GM18498 (cell line): ENCODE data around the gene SLC9A4.

Experiments
- ATAC-seq: cut with Tn5 transposase; IDR thresholded peaks from one replicate; pipeline ENCODE4 v1.9.1; 2021; ENCODE audit warnings: mild to moderate bottlenecking, moderate library complexity; ENCODE audit not compliant: unreplicated experiment

Gene SLC9A4

GRCh38 chr2:102453501-102453900 is 19.5 kb upstream of the SLC9A4 start:
- no peak for ATAC-seq

GRCh38 chr2:102455061-102455670 is 17.9 kb upstream of the SLC9A4 start:
- no peak for ATAC-seq

DNA sequence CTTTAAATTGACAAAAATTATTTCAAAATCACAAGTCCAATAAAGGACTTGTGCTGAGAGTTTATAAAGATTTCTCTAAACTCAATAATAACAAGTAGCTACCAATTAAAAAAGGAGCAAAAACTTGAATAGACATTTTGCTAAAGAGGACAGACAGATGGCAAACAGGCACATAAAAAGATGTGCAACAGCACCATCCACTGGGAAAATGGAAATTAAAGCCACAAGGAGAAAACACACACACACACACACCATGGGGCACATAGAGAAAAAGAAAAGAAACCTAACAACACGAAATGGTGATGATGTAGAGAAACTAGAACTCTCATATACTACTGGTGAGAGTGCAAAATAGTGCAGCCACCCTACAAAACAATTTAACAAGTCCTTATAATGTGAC is 12.6 kb upstream of the SLC9A4 start:
- ATAC-seq: no peak

GRCh38 chr2:102461188-102461587 is 11.8 kb upstream of the SLC9A4 start:
- no peak for ATAC-seq

DNA sequence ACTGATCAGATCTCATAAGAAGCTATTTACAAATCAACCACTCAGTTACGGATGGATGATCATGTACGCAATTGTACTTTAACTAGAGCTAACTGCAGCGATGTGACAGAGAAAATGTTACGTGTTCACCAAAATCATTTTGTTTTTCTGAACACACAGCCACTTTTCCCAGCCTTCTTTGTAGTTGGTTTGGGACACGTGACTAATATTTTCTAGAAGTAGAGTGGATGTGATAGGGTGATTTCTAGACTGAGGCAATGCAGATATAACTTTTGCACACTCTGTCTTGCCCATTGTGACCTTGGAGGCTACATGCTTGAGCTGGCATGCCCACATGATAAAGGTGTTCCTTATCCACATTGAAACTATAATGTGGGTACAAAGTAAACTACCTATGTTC is 9.9 kb upstream of the SLC9A4 start:
- ATAC-seq: no peak

GRCh38 chr2:102470168-102470567 is 2.9 kb upstream of the SLC9A4 start:
- ATAC-seq: no peak

GRCh38 chr2:102473631-102474030 is 605 bp downstream of the SLC9A4 start:
- ATAC-seq: no peak

- no peak for ATAC-seq
These were observed 1.8 kb downstream of the SLC9A4 start for GRCh38 chr2:102474785-102475184.

- ATAC-seq: no peak
These were observed 5.9 kb downstream of the SLC9A4 start for GRCh38 chr2:102478686-102479470.

- ATAC-seq: no peak
These were observed 7.5 kb downstream of the SLC9A4 start for GRCh38 chr2:102480285-102481195.

- ATAC-seq: no peak
These were observed 8.9 kb downstream of the SLC9A4 start for GRCh38 chr2:102481931-102482330.

GRCh38 chr2:102483086-102483485 is 10.1 kb downstream of the SLC9A4 start:
- no peak for ATAC-seq

DNA sequence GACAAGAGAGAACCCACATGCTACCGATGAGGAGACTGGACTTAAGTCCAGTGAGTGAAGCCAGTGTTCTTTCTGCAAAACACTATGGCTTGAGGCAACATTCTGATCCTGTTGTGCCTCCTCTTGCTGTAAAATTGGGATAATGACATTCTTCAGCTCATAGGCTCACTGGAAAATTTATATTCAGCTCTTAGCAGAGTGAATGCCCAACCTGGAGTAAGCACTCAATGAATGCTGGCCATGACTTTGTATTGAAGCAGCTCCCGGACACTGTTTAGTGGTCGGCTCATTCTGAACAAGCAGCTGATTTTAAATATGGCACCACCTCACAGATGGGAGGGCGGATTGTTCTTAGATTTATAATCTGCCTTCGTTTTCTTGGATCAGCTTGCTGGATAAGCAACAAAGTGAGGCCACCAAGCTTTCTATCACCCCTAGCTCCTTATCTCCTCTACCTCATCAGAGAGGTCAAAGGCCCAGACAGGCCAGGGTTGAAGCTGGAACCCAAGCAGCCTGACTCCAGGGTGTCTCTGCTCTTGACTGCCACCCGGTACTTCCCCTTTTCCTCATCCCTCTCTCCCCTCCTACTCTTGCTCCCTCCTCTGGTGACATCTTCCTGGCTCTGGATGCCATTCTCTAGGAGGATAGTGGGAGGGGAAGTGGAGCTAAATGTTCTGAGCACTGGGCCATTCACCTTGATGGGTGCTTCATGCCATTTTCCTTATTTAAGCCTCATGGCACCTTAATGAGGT is 11.5 kb downstream of the SLC9A4 start:
- no peak for ATAC-seq

- ATAC-seq: no peak
These were observed 12.2 kb downstream of the SLC9A4 start for GRCh38 chr2:102485147-102485785.

DNA sequence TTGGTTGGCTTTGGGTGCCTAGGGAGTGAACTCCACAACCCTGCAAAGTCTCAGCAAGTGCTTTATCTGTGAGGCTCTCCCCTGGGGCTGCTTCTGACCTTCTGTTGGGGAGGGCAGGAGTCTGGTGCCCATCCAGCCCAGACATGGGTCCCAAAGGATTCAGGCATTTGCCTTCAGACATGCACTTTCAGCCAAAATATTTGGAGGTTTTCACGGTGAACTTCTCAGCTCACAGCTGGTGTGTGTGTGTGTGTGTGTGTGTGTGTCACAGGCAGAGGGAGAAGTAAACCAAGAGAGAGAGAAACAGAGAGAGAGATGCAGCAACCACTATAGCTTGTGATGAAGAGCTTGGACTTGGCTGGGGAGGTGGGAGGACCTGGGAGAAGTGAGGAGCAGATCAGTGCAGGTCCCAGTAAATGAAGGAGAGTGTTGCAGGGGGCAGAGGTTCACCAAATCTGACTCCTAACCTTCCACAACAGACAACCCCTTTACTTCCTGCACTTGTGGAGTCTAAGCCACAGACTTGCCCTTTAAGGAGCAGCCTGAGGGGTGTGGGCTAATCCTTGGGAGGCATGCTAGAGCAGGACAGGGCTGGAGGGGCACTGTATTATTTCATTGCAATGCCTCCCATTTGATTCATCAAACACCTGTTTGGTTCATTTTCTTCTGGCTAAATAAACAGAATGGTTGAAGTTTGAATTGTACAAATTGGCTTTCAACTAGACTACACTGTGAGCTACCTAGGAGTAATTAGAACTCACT is 14.1 kb downstream of the SLC9A4 start:
- ATAC-seq: no peak

- ATAC-seq: no peak
These were observed 14.9 kb downstream of the SLC9A4 start for GRCh38 chr2:102487761-102488462.

DNA sequence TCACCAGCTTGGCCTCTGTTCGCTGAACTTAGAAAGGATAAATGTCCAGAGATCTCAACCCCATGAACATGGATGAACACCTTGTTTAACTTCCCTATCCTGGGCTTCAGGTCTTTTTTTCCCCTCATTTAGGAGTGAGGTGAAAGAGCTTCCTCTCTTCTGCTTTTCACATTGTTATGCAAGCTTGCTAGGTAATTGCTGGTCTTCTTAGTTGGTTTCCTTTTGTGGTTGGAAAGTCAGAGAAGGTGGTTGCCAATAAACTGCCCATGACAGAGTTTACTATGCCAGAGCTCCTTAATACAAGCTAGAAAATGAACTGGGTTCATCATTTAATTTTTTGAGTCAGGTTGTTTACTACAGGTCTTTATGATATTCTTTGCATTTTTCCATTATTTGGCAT is 16.6 kb downstream of the SLC9A4 start:
- no peak for ATAC-seq

- no peak for ATAC-seq
These were observed 19.0 kb downstream of the SLC9A4 start for GRCh38 chr2:102492006-102492405.

GRCh38 chr2:102494570-102494969 is 21.5 kb downstream of the SLC9A4 start:
- ATAC-seq: no peak
